GM15510 (cell line): ENCODE data around the gene BLOC1S5.

Experiments used
- POLR2A ChIP-seq: IDR thresholded peaks from 3 replicates; pipeline ENCODE4 v1.6.1; 2011; ENCODE audit warnings: borderline replicate concordance; ENCODE audit not compliant: insufficient read length; ENCODE audit errors: extremely low read depth

The BLOC1S5 gene

DNA sequence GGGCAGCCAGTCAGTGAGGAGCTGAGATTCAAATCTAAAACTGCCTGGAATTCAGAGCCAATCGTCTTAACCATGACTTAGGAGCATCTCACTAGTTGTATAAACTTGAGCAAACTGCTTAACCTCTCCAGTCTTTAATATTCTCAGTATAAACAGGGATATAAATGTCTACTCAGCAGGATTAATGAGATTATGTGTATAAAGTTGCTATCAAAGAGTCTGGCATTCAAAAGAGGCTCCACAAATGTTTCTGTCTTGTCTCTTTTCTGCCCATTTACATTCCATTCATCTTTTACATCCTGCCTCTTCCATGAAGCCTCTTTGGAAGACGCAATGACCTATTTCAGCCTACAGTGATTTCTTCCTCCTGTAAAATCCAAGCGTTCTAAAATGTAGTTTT is 66.9 kb downstream of the BLOC1S5 start:
- no peak for TF ChIP-seq POLR2A

DNA sequence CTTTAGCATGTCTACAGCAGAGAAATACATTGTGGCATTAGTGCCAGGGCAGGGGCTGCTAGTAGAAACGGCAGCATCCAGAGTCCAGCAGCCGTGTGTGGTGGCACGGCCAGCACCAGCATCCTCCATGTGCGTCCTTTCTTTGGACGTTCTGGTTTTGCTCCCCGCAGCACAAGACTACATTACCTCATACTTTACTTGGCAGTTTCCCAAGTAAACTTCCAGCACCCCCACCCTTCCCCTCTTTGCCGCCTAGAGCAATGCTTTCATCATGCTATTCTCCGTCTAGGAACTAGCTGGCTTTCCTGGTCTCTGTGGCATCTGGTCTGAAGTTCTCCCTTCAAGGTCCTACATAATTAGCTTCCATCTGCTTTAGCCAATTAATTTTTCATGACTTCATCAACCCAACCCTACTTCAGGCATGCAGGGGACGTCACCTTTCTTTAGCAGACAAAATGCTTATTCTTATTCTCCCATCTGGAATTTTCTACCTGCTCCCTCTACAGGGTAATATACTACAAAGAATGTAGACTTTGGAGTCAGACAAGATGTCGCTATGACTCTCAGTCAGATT is 67.6 kb downstream of the BLOC1S5 start:
- TF ChIP-seq POLR2A, result no peak

DNA sequence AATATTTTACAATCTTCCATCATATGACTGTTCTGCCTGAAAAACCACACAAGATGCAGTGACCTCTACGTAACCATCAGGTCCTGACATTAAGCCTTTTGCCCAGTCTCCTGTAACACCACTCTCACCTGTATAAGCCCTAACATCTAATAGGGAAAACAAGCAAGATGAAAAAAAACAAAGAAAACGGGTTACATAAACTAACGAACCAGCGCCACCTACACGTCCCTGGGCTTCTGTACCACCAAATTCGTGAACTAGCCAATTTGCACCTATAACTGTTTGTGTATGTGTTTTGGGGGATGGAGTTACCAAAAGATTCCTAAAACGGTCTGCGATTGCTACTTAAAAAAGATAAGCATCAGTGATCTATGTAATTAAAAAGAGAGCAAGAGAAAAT is 70.2 kb downstream of the BLOC1S5 start:
- TF ChIP-seq POLR2A, result no peak

DNA sequence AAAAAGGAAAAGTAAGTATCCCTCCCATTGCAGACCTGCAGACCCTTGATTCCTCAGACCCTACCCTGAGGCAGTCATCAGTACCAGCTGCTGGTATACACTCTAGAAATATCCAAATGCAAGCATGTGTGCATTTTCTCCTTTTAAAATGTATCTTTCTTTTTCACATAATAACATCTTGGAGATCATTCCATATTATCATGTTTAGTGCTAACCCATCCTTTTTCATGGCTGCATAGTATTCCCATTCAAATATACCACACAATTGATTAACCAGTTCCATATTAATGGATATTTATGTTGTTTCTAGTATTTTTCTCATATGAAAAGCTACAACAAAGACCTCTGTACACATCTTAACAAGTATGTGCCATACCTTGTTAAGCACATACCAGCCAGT is 70.8 kb downstream of the BLOC1S5 start:
- TF ChIP-seq POLR2A, result no peak

DNA sequence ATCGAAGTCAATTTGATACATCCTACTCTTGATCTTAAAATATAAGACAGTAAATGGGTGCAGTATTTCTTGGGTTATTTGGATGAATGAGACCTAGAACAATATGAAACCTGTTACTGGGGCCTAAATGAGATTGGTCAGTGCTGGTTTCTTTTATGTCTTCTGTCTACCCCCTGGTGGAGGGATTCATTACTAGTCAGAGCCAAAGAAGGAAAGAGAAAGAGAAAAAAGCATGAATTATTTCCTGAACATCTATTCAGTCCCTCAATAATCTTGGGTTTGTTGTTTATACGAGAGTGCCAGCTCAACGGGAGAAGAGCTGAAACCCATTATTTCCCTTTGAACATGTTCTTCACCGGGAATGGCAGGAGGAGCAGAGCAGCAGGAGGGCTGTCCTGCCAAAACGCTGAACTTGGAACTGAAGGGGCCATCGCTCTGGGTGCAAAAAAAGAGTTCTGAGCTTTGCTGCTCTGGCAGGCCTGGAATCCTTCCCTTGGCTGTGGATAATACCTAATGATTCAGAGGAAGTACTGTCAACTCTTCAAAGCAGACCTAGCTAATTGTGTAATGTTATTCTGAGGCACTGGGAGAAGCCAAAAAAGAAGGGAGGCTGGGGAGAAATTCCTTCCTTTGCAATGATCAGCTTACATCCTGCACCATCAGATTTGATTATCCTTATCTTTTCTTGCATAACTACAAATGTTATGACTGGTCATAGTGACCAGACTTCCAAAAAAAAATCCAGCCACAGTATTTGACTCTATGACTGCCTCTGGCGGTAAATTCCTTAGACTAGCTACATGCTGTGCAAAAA is 72.0 kb downstream of the BLOC1S5 start:
- no peak for TF ChIP-seq POLR2A

DNA sequence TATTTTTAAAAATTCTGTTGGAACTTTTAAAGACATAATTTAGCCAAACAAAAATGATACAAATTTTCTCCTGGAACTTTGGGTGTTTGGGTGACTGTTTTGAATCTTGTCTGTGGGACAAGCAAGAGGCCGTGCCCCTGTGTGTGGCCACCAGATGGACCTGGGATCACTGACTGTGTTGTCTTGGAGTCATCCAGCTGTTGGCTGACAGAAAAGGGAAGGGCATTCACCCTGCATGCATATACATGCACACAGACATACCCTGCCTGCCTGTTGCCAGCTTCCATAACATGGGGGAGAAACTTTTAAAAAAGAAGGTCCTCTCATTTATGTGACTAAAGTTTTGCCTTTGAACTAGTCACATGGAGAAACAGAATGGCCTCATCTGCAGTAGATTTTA is 72.7 kb downstream of the BLOC1S5 start:
- no peak for TF ChIP-seq POLR2A

DNA sequence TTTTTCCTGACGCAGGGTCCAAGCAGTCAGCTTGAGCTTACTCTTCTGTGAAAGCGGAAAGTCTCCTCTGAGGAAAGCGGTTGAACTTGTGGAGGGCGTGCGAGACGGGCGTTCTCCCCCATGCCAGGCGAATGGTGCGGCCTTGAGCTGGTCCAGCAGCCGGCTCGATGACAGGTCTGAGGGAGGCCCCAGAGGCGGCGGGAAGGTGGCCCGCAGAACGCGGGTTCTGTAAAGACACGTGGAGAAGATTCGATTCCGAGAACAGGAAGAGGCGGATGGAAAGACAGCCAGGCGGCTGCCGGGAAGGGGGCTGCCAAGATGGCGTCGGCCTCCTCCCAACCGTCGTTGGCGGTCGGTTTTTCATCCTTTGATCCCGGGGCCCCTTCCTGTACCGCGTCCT is 78.0 kb downstream of the BLOC1S5 start:
- no peak for TF ChIP-seq POLR2A

DNA sequence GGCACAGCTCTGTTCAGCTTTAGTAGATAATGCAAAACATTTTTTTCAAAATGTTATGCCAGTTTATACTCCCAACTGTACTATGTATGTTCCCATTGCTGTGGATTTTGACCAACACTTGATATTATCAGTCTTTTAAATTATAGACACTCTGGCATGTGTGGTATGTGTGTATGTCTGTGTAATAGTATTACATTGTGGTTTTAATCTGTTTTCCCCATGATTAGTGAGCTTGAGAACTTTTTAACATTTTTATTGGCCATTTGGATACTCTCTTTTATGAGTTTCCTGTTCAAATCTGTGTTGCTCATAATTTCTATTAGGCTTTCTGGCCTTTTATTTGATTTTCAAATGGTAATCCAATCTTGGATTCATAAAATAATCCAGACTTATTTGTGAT is 84.4 kb downstream of the BLOC1S5 start:
- TF ChIP-seq POLR2A, result no peak

DNA sequence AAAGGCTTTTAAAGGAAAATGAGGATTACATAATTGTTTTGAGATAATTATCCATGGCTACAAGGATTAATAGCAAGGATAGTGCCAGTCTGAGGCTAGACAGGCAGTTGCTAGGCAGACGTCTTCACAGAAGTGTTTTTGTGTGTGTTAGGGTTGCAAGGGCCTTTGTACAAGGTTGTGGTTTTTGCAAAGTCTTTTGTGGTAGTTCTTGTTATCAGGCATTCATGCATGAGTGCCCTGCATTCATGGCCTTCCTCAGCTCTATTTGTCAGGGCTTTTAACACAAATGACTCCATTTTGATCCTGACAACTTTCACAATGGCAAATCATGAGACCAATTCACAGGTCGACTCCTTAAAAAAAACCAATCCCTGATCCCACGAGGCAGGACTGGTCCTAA is 85.5 kb downstream of the BLOC1S5 start:
- TF ChIP-seq POLR2A, result no peak

DNA sequence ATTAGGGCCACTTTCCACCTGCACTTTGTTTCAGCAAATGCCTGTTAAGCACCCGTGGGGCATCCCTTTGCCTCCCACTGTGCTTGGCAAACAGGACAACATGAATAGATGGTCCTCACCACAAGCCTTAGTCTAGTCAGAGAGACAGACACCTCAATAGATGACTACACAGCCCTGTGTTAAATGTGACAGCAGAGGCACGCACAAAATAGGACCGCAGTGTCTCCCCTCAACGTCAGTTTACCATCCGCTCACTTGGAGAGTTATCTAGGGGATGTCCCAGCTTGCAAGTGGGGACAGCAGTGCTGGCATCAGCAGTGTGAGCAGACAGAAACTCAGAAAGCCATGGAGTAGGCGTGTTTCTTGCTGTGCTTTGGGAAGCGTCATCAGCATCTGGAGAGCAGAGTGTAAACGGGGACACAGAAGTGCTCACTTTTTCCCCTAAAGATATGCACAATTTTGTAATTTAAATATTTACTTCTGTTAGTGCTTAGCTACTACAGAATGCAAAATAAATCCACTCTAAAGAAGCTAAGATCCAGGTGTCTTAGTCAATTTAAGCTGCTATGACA is 87.6 kb downstream of the BLOC1S5 start:
- no peak for TF ChIP-seq POLR2A

DNA sequence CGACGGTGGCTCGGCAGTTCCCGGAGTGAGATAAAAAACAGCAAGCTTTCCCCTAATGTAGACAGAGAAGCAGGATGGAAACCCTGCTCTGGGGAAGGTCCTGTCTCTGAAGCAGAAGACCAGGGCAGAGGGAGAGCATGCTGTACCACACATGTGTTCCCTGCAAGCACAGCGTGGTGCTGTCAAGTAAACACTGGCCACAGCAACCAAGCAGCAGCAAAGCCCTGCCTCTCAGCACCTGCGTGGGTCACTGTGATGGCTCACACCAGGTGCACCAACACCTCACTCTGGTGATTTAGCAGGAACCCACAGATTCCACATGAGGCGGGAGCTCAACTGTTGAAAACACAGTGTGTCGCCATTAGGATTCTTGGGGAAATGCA is 88.4 kb downstream of the BLOC1S5 start:
- TF ChIP-seq POLR2A, result no peak

DNA sequence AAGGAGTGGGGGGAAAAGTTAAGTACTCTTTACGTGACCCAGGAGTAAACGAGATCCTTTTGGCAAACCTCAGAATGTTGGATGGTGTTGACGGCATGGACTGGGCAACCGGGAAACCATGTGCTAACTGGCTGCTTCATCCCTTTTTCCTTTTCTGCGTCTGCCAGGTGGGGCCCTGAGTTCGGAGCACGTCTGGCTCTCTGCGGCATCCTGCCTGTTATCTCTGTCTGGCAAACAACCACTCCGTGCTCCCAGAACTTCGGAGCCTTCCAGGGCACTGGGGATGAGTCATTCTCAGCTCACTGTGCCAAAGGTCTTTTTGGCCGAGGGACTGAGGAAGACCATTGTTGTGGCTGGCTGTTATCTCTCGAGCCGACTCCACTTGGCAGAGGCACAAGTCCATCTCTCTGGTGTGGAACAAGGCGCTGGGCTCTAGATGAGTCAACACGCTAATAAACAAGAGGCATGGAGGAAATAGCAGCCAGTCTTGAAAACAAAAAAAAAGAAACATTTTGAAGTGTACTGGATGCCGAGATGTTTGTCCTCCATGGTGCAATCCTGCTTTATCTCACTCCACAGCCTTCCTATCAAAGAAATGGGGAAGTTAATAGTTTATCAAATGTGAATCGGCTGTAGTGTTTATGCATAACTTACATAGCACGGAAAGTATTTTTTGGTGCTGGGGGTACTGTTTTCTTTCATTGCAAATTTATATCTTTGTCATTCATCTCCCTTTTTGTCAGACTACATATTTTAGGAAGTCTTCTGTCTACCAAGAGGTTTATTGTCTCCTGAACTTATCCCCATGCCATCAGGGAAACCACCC is 89.0 kb downstream of the BLOC1S5 start:
- no peak for TF ChIP-seq POLR2A

DNA sequence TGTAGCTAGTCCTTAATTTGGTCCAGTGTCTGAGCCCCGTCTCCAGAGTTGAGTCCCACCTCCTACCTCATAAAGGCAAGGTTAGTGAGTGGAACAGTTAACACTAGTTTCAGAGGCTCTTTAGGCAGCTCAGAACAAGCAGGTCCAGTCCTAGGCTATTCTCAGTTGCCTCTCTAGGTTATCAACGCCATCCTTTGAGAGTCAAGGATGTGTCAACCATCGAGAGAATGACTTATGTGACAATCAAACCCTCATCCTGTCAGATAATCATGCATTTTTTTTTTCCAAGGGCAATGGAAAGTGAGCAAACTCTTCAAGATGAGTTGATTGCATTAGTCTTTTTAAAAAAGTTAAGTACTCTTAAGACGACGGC is 89.6 kb downstream of the BLOC1S5 start:
- no peak for TF ChIP-seq POLR2A

DNA sequence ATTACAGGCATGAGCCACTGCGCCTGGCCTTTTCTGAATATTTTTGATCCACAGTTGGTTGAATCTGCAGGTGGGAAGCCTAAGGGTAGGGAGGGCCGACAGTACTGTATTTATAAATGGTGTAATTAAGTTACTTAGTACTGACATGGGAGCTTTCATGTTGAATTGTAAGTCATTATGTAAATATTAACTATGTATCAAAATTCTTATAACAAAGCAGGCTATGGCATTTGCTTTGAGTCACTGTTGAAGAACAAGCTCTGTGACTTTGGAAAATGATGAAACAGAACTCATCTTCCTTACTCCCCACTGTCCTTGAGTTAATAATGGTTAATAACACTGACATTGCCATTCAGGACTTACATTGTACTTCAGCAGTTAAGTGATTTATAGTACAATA is 90.6 kb downstream of the BLOC1S5 start:
- TF ChIP-seq POLR2A, result no peak

DNA sequence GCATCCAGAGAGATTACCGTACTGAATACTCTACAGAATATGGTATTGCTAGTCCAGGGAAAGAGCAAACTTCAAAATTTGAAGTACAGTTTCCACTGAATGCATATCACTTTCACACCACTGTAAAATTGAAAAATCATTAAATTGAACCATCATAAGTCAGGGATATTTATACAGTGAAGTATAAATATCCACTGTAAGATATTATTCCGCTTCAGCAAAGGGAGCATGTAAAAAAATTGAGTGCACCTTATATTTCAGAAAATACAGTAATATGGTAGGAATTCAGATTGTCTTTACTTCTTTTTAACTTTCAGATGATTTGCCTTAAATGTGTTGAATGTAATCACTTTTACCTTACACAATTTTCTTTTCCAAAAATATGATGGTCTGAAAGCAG is 92.7 kb downstream of the BLOC1S5 start:
- no peak for TF ChIP-seq POLR2A
